ENCODE data around the gene OSCP1.
"Not testable (repeated sequence)": the region's sequence is repeated elsewhere in the genome, so short reads cannot be mapped to it uniquely, and the experiment has no call there.

OSCP1 gene

DNA sequence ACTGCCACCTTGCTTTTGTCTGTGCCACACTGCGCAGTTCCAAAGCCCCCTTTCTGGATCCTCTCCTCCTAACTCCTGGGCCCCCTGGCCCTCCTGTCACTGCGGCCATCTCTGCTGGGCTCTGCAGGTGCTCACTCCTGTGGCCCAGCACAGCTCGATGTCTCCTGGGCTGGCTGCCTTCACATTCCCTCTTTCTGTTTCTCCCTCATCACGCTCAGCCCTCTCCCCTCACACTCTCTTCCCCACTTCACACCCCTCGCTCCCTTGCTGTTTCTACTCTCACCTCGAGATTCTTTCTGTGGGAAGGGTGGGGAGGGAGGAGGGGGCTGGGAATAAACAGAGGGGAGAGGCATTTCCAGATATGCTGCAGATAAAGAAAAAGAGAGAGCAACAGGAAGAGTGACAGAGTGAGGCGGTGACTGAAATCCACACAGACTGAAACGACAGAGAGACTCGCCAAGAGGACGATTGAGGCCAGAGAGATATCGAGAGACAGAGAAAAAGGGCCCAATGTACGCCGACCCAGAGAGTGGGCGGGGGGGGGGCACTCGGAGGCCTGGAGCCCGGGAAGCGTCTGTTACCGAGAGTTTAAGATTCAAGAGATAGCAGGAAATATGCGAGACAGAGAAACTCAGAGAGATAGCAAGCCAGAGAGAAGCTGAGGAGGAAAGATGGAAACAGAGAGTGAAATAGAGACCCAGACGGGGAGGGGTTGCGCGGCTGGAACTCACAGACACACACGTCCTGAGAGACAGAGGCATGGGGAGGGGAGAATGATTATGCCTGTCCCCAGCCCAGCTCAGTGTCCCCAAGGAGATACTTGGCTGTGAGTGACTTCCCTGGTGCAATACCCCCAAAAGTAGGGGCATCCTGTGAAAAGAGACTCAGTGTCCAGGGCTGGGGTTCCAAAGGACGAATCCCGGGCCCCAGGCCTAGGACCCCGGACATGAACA lies 31.8 kb upstream of the OSCP1 start:
- H3K4me3 ChIP-seq (ENCODE audit: low read depth, low read length), result no peak overlapping the region
- in situ Hi-C loops (cut with HindIII; ENCODE audit: low sequenced_read_pairs), result no loop called here
- no peak for TF ChIP-seq CTCF (IDR thresholded peaks at IDR 0.05; ENCODE audit: low read depth, low read length)
- DNase-seq (ENCODE audit: low read depth, low spot score), result no peak

DNA sequence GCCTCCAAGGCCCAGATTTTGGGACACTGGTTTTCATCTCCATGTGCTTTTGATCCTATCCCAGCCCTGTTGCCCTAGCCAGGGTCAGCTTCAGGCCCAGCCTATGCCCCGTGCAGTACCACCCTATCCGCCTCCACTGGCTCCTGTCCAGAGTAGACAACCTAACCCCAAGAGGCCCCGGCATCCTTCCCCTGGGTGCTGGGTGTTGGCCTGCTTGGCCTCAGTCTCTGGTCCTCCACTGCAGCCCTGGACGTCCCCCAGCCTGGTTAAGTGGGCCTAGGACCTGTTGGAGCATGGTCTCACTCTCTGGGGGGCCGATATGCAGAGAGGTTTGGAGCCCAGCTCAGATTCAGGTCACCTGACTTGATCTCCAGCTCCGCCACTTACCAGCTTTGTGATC lies 30.8 kb upstream of the OSCP1 start:
- DNase-seq (ENCODE audit: low read depth, low spot score), result no peak
- TF ChIP-seq CTCF (IDR thresholded peaks at IDR 0.05; ENCODE audit: low read depth, low read length), result no peak
- in situ Hi-C loops (cut with HindIII; ENCODE audit: low sequenced_read_pairs), result no loop called here

DNA sequence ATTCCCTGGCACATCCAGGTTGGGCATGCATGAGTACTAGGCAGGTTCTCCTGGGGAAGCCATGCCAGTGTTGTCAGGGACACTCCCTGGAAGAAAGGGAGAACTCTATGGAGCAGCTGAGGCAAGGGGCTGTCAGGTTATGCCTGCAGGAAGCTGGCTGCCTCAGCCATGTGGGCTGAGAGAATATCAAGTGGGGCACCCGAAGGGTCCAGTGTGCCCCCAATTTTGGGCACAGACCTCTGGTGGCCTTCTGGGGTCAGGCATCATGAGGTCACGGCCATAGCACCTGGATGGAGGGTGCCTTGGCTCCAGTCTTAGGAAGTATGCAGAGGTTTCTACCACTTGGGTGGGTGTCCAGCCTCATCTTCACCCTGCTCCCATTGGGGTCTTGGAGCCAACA lies 29.9 kb upstream of the OSCP1 start:
- in situ Hi-C loops (cut with HindIII; ENCODE audit: low sequenced_read_pairs), result no loop called here
- no peak overlapping the region for H3K4me3 ChIP-seq (ENCODE audit: low read depth, low read length)
- DNase-seq (ENCODE audit: low read depth, low spot score), result no peak
- no peak for TF ChIP-seq CTCF (IDR thresholded peaks at IDR 0.05; ENCODE audit: low read depth, low read length)

More for the DNA sequence above, 30.8 kb upstream of the OSCP1 start:
- no peak overlapping the region for H3K4me3 ChIP-seq (ENCODE audit: low read depth, low read length)

DNA sequence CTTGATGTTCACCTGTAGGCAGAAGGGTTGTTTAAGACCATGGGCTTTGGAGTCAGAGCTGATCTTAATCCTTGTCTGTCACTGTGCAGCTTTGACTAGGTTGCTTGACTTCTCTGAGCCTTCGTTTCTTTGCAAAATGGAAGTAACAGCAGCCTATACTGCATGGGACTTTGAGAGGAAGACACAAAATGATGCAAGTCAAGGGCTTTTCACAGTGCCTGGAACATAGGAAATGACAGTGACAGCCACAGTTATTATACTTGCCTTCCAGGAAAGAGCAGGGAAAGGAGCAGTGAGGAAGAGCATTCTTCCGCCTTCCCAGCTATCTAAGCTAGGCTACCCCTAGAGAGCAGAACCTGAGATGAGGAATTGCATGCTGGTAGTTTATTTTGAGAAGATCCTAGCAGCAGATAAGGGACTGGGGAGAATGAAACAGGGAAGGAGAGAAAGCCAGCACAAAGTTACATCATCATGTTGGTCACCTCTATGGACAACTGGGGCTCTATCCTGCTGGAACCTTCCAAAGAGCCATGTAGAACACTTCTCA lies 29.3 kb upstream of the OSCP1 start:
- no peak for DNase-seq (ENCODE audit: low read depth, low spot score)
- in situ Hi-C loops (cut with HindIII; ENCODE audit: low sequenced_read_pairs), result no loop called here
- H3K4me3 ChIP-seq (ENCODE audit: low read depth, low read length), result no peak overlapping the region
- no peak for TF ChIP-seq CTCF (IDR thresholded peaks at IDR 0.05; ENCODE audit: low read depth, low read length)

DNA sequence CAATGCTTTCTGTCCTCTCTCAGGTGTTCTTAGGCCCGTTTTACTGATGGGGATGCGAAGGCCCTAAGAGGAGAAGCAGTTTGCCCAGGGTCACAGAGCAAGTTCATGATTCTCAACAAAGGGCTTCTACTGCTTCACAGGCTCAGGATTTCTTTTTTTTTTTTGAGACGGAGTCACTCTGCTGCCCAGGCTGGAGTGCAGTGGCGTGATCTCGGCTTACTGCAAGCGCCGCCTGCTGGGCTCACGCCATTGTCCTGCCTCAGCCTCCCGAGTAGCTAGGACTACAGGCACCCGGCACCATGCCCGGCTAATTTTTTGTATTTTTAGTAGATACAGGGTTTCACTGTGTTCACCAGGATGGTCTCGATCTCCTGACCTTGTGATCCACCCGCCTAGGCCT lies 27.4 kb upstream of the OSCP1 start:
- DNase-seq (ENCODE audit: low read depth, low spot score); H3K4me3 ChIP-seq (ENCODE audit: low read depth, low read length); in situ Hi-C loops (cut with HindIII; ENCODE audit: low sequenced_read_pairs): not testable (repeated sequence)

DNA sequence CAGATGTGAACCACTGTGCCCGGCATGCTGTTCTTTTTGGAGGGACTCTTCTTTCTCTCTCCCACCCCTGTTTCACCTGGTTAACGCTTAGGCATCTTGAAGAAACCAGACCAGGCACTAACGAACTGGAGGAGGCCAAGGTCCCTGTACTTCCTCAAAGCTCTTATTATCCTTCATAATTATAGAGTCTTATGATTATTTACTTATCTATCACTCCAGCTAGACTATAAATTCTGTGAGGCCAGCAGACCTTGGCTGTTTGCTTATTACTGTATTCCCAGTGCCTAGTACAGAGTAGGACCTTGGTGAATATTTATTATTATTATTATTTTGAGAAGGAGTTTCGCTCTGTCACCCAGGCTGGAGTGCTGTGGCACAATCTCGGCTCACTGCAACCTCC lies 26.7 kb upstream of the OSCP1 start:
- TF ChIP-seq CTCF (IDR thresholded peaks at IDR 0.05; ENCODE audit: low read depth, low read length), result no peak
- in situ Hi-C loops (cut with HindIII; ENCODE audit: low sequenced_read_pairs), result no loop called here
- H3K4me3 ChIP-seq (ENCODE audit: low read depth, low read length), result no peak overlapping the region
- no peak for DNase-seq (ENCODE audit: low read depth, low spot score)

- no peak for TF ChIP-seq CTCF (IDR thresholded peaks at IDR 0.05; ENCODE audit: low read depth, low read length)
- no peak for DNase-seq (ENCODE audit: low read depth, low spot score)
- H3K4me3 ChIP-seq (ENCODE audit: low read depth, low read length), result no peak overlapping the region
- in situ Hi-C loops (cut with HindIII; ENCODE audit: low sequenced_read_pairs), result no loop called here
Observed at GRCh38 chr1:36475910-36476604, 25.8 kb upstream of the OSCP1 start.
